Osteoblast (primary cell): ENCODE results near the gene TLE3. TPM values are rescaled to one million over a fixed set of nuclear protein-coding genes. Genes with fewer than 3 reads are reported as not detected.
"Not testable (repeated sequence)": the region's sequence is repeated elsewhere in the genome, so short reads cannot be mapped to it uniquely, and the experiment has no call there.

Experiments
- DNase-seq: peaks from one replicate; pipeline ENCODE4 v3.0.0; 2011; ENCODE audit warnings: low spot score, mixed read lengths; ENCODE audit not compliant: insufficient read length; ENCODE audit errors: missing footprints
- H2AFZ ChIP-seq: 2 replicates; pipeline ENCODE4 v1.6.0; 2011; ENCODE audit warnings: mild to moderate bottlenecking, low read length
- H3K27ac ChIP-seq: 2 replicates; pipeline ENCODE4 v1.5.1; 2011; ENCODE audit warnings: mild to moderate bottlenecking, low read depth, low read length, moderate library complexity
- H3K27me3 ChIP-seq: 2 replicates; pipeline ENCODE4 v1.6.0; 2012; ENCODE audit warnings: mild to moderate bottlenecking, control low read depth, inconsistent platforms, low read length, moderate library complexity; ENCODE audit not compliant: insufficient read depth
- H3K36me3 ChIP-seq: 2 replicates; pipeline ENCODE4 v1.5.1; 2011; ENCODE audit warnings: mild to moderate bottlenecking, low read length, control low read depth, moderate library complexity; ENCODE audit not compliant: insufficient read depth
- H3K4me1 ChIP-seq: 2 replicates; pipeline ENCODE4 v1.5.1; 2011; ENCODE audit warnings: mild to moderate bottlenecking, low read length, control low read depth, moderate library complexity; ENCODE audit not compliant: insufficient read depth
- H3K4me2 ChIP-seq: 2 replicates; pipeline ENCODE4 v1.6.0; 2011; ENCODE audit warnings: mild to moderate bottlenecking, low read length; ENCODE audit not compliant: insufficient read depth
- H3K4me3 ChIP-seq: fragments of 200-600 bp; sonication (generic); 3 replicates; pipeline ENCODE4 v1.5.1; 2012; ENCODE audit warnings: mild to moderate bottlenecking, low read length, inconsistent platforms; ENCODE audit not compliant: insufficient read depth
- H3K79me2 ChIP-seq: 2 replicates; pipeline ENCODE4 v1.6.0; 2012; ENCODE audit warnings: mild to moderate bottlenecking, low read length, control low read depth, inconsistent platforms; ENCODE audit not compliant: insufficient read depth
- H3K9me3 ChIP-seq: 2 replicates; pipeline ENCODE4 v1.5.1; 2011; ENCODE audit warnings: low read depth, low read length, control low read depth
- H4K20me1 ChIP-seq: 2 replicates; pipeline ENCODE4 v1.6.0; 2012; ENCODE audit warnings: mild to moderate bottlenecking, low read length, control low read depth; ENCODE audit not compliant: insufficient read depth
- total RNA-seq: library from RNA; depleted of rRNA; stranded (reverse); fragments of >200 nt; gene quantifications from 2 replicates; pipeline ENCODE4 v1.2.3, GENCODE V29; 2012
- TF ChIP-seq, protein P1 (sequence below): IDR thresholded peaks from 2 replicates; pipeline ENCODE4 v1.5.1; 2011; ENCODE audit warnings: mild to moderate bottlenecking, low read depth, low read length, moderate library complexity; ENCODE audit errors: extremely low read depth

TLE3 gene
- total RNA-seq, 1 donor: 29.7 TPM

DNA sequence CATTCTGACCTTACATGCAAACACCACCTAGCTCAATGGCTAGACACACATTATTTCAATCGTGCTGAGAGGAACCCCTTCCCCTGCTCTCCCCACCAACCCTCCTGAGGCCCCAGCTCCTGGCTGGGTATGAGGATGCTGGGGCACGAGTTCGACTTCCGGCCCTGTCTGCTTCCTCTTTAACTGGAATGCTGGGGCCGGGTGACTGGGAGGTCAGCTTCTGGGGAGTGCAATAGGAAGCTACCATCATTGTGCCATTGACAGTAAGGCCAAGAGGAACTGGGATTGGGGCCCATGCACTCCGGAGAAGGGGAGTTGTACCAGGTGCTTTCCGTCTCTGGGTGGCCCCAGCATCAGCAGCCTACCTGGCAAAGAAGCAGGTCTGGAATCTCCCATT is 15.6 kb upstream of the TLE3 start:
- Histone ChIP-seq H2AFZ (no peak overlapping the region), H3K4me1 (peaks cover 14% of the 10 kb centered on the region), H3K9me3 (no peaks in the 10 kb centered on the region), H3K79me2 (no peaks in the 10 kb centered on the region), H3K27me3 (peaks cover 4% of the 10 kb centered on the region), H3K4me2 (no peak overlapping the region), H3K27ac (no peak overlapping the region), H3K4me3 (no peak overlapping the region), H4K20me1 (no peaks in the 10 kb centered on the region), H3K36me3 (no peaks in the 10 kb centered on the region)
- TF ChIP-seq, protein P1, sequence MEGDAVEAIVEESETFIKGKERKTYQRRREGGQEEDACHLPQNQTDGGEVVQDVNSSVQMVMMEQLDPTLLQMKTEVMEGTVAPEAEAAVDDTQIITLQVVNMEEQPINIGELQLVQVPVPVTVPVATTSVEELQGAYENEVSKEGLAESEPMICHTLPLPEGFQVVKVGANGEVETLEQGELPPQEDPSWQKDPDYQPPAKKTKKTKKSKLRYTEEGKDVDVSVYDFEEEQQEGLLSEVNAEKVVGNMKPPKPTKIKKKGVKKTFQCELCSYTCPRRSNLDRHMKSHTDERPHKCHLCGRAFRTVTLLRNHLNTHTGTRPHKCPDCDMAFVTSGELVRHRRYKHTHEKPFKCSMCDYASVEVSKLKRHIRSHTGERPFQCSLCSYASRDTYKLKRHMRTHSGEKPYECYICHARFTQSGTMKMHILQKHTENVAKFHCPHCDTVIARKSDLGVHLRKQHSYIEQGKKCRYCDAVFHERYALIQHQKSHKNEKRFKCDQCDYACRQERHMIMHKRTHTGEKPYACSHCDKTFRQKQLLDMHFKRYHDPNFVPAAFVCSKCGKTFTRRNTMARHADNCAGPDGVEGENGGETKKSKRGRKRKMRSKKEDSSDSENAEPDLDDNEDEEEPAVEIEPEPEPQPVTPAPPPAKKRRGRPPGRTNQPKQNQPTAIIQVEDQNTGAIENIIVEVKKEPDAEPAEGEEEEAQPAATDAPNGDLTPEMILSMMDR: no peak
- DNase-seq: no peak

DNA sequence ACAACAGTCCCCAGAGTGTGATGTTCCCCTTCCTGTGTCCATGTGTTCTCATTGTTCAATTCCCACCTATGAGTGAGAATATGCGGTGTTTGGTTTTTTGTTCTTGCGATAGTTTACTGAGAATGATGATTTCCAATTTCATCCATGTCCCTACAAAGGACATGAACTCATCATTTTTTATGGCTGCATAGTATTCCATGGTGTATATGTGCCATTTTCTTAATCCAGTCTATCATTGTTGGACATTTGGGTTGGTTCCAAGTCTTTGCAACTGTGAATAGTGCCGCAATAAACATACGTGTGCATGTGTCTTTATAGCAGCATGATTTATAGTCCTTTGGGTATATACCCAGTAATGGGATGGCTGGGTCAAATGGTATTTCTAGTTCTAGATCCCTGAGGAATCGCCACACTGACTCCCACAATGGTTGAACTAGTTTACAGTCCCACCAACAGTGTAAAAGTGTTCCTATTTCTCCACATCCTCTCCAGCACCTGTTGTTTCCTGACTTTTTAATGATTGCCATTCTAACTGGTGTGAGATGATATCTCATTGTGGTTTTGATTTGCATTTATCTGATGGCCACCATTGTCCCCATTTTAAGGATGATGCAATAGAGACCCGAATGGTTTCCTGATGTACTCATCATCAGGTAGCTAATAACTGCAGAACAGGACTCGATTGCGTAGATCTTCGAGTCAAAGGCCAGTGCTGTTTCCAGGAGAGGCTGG is 15.0 kb upstream of the TLE3 start:
- not testable (repeated sequence) for H2AFZ ChIP-seq, H3K9me3 ChIP-seq, H3K36me3 ChIP-seq, H4K20me1 ChIP-seq, H3K27me3 ChIP-seq, H3K4me3 ChIP-seq, H3K27ac ChIP-seq, H3K4me2 ChIP-seq, H3K79me2 ChIP-seq, DNase-seq
- H3K4me1 ChIP-seq: peaks cover 14% of the 10 kb centered on the region

DNA sequence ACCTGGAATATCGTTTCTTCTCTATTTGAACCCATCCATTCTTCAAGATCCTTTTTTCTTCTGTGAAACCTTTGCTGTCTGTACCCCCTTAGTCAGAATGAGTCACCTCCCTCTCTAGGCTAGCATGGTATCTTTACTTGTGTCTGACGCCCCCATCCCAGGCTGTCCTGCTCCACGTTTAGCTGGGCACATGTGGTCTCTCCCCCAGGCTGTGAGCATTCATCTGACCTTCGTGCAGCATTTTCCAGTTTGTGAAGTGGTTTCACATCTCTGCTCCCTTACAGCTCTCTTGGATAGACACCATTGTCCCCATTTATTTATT is 14.3 kb upstream of the TLE3 start:
- H3K4me1 ChIP-seq: peaks cover 14% of the 10 kb centered on the region
- no peak overlapping the region for H3K4me3 ChIP-seq
- H3K36me3 ChIP-seq: no peaks in the 10 kb centered on the region
- no peaks in the 10 kb centered on the region for H3K9me3 ChIP-seq
- no peak overlapping the region for H2AFZ ChIP-seq
- TF ChIP-seq, protein P1: no peak
- H4K20me1 ChIP-seq: no peaks in the 10 kb centered on the region
- H3K27me3 ChIP-seq: peaks cover 4% of the 10 kb centered on the region
- H3K79me2 ChIP-seq: no peaks in the 10 kb centered on the region
- no peak overlapping the region for H3K27ac ChIP-seq
- no peak for DNase-seq
- peak overlapping the region; percentile 60 for H3K4me2 ChIP-seq

DNA sequence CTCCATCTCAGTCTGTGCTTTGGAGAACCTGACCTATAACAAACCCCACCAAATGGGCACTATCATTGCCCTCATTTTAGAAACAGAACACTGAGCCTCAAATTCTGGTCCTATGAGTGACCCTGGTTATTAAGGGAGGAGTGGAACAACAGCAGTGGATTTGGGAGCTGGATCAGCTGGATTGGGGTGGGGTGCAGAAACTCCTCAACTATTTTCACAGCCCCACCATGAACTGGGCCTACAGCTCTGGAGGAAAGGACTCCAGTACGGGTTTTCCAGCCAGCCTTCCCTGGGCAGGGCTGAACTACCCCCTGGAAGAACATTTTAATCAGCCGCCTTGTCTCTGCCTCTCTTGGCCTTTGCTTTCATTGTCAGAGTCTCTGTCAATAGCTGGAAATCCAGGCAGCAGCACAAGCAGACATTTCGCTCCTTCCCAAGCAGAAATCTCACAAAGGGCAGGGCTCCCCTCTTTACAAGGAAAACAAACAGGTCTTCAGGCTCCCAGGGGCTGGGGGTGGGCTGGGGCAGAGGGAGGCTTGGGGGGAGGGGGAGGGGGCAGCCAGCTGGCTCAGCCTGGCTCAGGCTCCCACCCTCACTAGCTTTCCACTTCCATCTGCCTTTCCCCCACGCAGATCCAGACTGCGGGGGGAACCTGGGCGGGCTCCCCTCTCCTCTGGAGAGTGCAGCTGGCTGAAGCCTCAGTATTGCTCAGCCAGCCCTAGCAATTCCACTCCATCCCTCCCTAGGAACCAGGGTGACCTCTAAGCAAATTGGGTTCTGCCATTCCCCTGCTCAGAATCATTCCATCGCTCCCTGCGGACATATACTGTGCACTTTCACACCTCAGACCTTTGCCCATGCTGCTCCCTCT is 13.7 kb upstream of the TLE3 start:
- Histone ChIP-seq H3K4me1 (peaks cover 14% of the 10 kb centered on the region), H3K4me3 (no peak overlapping the region), H3K27ac (no peak overlapping the region), H3K9me3 (no peaks in the 10 kb centered on the region), H2AFZ (no peak overlapping the region), H3K36me3 (no peaks in the 10 kb centered on the region), H4K20me1 (no peaks in the 10 kb centered on the region), H3K27me3 (peaks cover 1% of the 10 kb centered on the region), H3K4me2 (peak overlapping the region; percentile 60), H3K79me2 (no peaks in the 10 kb centered on the region)
- TF ChIP-seq, protein P1: no peak
- DNase-seq: peak; percentile 94
